ENCODE data around the gene ZXDA.
A peak's percentile ranks its signal among the peaks of the same experiment; 100 is the strongest.

Gene ZXDA

DNA sequence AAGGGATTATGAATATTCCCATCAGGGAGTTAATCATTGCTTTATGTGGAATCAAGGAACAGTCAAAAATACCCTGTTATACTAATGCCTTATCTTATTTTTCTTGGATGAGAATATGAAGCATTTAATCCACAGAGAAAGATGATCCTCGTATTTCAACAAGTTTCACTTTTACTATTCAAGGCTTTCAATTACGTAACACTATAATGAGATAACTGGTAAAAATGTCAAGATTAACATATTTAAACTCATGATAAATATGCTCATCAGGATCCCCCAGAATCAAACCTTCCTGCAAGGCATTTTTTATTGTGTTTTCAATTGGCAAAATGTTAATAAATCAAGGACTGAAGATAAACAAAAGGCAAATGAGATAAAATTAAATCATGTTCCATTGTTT lies 5.1 kb downstream of the ZXDA start:
- Mint-ChIP-seq H3K4me1 (peaks cover 17% of the 10 kb centered on the region), H3K4me3 (peak overlapping the region; percentile 26), H3K36me3 (peaks cover 14% of the 10 kb centered on the region), H3K9me3 (no peaks in the 10 kb centered on the region), H3K27me3 (no peaks in the 10 kb centered on the region), H3K27ac (no peak overlapping the region)
- CTCF ChIA-PET, result interaction anchor here (1.1 kb wide), 1 partner anchor 11 kb away, joined by 3 read pairs; no protein-coding TSS in a partner anchor
- no peak for DNase-seq

DNA sequence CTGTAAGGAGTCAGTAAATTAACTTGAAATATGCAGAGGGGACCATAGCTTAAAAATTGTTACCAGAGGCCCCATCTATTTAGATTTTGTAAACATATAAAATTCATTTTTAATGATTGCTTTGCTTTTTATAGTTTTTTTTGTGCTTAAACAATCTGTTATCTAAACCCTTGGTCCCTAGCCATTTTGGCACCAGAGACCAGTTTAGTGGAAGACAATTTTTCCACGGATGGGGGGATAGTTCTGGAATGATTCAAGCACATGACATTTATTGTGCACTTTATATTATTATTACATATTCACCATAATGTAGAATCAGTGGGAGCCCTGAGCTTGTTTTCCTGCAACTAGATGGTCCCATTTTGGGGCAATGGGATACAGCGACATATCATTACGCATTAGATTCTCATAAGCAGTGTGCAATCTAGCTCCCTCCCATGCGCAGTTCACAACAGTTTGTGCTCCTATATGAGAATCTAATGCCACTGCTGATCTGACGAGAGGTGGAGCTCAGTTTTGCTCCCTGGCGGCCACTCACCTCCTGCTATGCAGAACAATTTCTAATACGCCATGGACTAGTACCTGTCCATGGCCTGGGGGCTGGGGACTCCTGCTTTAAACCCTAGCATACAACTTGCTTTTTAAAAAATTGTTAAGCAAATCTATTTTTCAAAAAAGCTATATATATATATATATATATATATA lies 5.9 kb downstream of the ZXDA start:
- CTCF ChIA-PET, result interaction anchor here (1.1 kb wide), 1 partner anchor 12 kb away, joined by 3 read pairs; no protein-coding TSS in a partner anchor
- Mint-ChIP-seq H3K9me3 (no peaks in the 10 kb centered on the region), H3K4me3 (no peak overlapping the region), H3K27ac (no peak overlapping the region), H3K27me3 (no peaks in the 10 kb centered on the region), H3K4me1 (peaks cover 17% of the 10 kb centered on the region), H3K36me3 (peaks cover 14% of the 10 kb centered on the region)
- no peak for DNase-seq

- Mint-ChIP-seq H3K36me3 (peaks cover 9% of the 10 kb centered on the region), H3K4me1 (peaks cover 17% of the 10 kb centered on the region), H3K9me3 (no peaks in the 10 kb centered on the region), H3K4me3 (no peak overlapping the region), H3K27me3 (no peaks in the 10 kb centered on the region), H3K27ac (no peak overlapping the region)
- CTCF ChIA-PET, result no interaction called here
- DNase-seq, result no peak
Measured at GRCh38 chrX:57902633-57903032, 7.6 kb downstream of the ZXDA start.

DNA sequence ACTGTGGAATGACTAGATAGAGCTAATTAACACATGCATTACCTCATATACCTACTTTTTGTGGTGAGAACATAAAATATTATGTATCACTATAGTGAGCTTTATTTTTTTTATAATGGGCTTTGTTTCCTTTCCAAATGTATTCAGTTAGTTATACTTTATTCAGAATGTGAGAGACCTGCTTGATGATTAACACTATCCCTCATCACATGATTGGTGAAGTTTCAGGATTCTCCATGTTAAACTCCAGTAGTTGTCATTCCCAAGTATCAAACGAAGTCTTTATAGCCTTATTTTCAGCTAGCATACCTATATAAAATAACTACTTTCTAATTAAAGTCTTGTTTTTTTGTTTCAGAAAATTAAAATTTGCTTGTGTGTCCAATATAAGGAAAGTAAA lies 8.8 kb downstream of the ZXDA start:
- Mint-ChIP-seq H3K27me3 (no peaks in the 10 kb centered on the region), H3K4me1 (peaks cover 9% of the 10 kb centered on the region), H3K4me3 (no peak overlapping the region), H3K9me3 (no peaks in the 10 kb centered on the region), H3K36me3 (peaks cover 3% of the 10 kb centered on the region), H3K27ac (no peak overlapping the region)
- no peak for DNase-seq
- CTCF ChIA-PET, result no interaction called here

DNA sequence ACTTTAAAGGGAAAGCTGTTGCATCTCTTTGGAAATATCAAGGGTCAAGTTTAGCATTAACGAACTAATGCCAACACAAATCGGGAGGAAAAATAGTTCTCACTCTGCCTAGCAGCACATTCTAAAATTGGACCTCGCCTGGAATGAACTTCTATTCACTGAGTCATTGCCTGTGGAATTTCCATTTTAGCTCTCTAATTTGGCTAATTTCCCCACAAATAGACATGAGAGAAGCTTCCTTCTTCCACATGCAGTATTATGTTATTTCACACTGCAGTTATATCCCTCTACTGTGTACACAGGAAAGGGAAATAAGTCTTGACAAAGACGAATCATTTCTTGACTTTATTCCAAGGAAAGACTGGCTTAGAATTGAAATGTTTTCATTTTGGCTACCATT lies 9.3 kb downstream of the ZXDA start:
- H3K4me1 Mint-ChIP-seq, result peaks cover 6% of the 10 kb centered on the region

GRCh38 chrX:57899906-57900305 lies 10.4 kb downstream of the ZXDA start:
- H3K4me3 Mint-ChIP-seq, result no peak overlapping the region
- no peak overlapping the region for H3K27ac Mint-ChIP-seq
- H3K27me3 Mint-ChIP-seq, result no peaks in the 10 kb centered on the region
- no peak for DNase-seq
- CTCF ChIA-PET, result no interaction called here
- no peaks in the 10 kb centered on the region for H3K9me3 Mint-ChIP-seq
- peaks cover under 1% of the 10 kb centered on the region for H3K4me1 Mint-ChIP-seq
- H3K36me3 Mint-ChIP-seq, result no peaks in the 10 kb centered on the region

More for the DNA sequence above, 9.3 kb downstream of the ZXDA start:
- H3K27me3 Mint-ChIP-seq, result no peaks in the 10 kb centered on the region
- H3K36me3 Mint-ChIP-seq, result no peaks in the 10 kb centered on the region
- no peak overlapping the region for H3K27ac Mint-ChIP-seq
- CTCF ChIA-PET, result no interaction called here
- no peak overlapping the region for H3K4me3 Mint-ChIP-seq
- no peaks in the 10 kb centered on the region for H3K9me3 Mint-ChIP-seq
- no peak for DNase-seq

- H3K9me3 Mint-ChIP-seq, result no peaks in the 10 kb centered on the region
- no peaks in the 10 kb centered on the region for H3K36me3 Mint-ChIP-seq
- DNase-seq, result no peak
- no peaks in the 10 kb centered on the region for H3K4me1 Mint-ChIP-seq
- no peak overlapping the region for H3K4me3 Mint-ChIP-seq
- no peaks in the 10 kb centered on the region for H3K27me3 Mint-ChIP-seq
- CTCF ChIA-PET, result no interaction called here
- no peak overlapping the region for H3K27ac Mint-ChIP-seq
Measured at GRCh38 chrX:57899064-57899463, 11.2 kb downstream of the ZXDA start.

- no peaks in the 10 kb centered on the region for H3K4me1 Mint-ChIP-seq
- no peaks in the 10 kb centered on the region for H3K27me3 Mint-ChIP-seq
- no peak overlapping the region for H3K27ac Mint-ChIP-seq
- H3K4me3 Mint-ChIP-seq, result no peak overlapping the region
- H3K36me3 Mint-ChIP-seq, result no peaks in the 10 kb centered on the region
- no peak for DNase-seq
- CTCF ChIA-PET, result no interaction called here
- peaks cover 8% of the 10 kb centered on the region for H3K9me3 Mint-ChIP-seq
Measured at GRCh38 chrX:57871463-57871862, 38.8 kb downstream of the ZXDA start.

Measured in activated naive CD4-positive, alpha-beta T cell treated with anti-CD3 and anti-CD28 coated beads, Interleukin-2, amount 10 ng/mL, durations not matched to agents 7 days and 5 days (primary cell).